ENCODE data around the gene SCUBE1. TPM values are rescaled to one million over a fixed set of nuclear protein-coding genes. Genes with fewer than 3 reads are reported as not detected.

The SCUBE1 gene
- total and polyA plus RNA-seq, 4 donors = 1.6 to 7.9 (median 5.0) TPM

DNA sequence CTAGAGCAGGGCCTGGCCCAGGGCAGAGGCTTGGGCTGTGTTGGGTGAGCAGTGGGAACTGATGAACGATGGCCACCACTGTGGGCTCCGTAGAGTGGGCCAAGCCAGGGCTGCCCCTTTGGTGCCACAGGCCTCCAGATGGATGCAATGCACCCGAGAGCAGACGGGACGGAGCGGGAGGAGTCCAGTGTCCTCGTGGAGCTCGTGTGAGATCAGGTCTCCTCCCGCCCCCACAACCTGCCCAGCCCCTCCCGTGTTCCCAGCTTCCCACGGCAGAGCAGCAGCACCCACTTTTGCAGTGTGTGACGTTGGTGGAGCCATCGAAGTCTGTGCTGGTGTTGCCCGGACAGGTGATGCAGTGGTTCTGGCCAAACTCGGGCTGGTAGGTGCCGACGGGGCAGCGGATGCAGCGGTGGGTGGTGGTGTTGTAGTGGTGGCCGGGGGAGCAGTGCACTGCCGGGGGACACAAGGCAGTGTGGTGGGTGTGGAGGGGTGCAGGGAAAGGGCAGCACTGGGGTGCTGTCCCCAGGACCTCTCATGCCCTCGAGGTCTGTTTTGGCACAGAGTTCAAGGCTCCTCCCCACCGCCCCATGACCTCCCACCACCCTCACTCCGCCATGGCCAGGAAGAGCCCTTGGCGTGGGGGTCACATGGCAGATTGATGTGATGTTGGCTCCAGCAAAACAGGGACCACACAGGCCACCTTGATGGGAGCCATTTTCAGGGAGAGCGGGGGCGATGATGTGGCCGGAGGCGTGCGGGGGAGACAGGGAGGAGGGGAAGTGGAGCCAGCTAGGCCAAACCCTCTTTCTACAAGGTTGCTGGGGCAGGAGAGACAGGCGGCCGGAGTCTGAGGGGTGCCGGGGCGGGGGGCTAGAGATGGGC lies 132.3 kb downstream of the SCUBE1 start:
- Histone ChIP-seq H3K27me3 (ENCODE audit: control insufficient read depth in 3 of 3, insufficient read depth in 3 of 3, low read length in 2 of 3) (no peaks in the 10 kb centered on the region), H3K4me3 (no peak overlapping the region), H3K4me1 (ENCODE audit: control insufficient read depth in 5 of 5, insufficient read depth in 5 of 5, low read length in 5 of 5) (peaks cover 0 to 12% (median 0%) of the 10 kb centered on the region in 5 donors), H3K27ac (ENCODE audit: low read depth in 1 of 2, low read length in 1 of 2) (no peak overlapping the region), H3K9me3 (ENCODE audit: control insufficient read depth in 4 of 4, insufficient read depth in 3 of 4, low read length in 3 of 4) (no peaks in the 10 kb centered on the region), H3K36me3 (ENCODE audit: control insufficient read depth in 4 of 4, insufficient read depth in 4 of 4, low read length in 4 of 4) (no peaks in the 10 kb centered on the region), H3K9ac (ENCODE audit: insufficient read depth in 1 of 2, low read length in 2 of 2) (no peak overlapping the region)
- DNase-seq = no peak
- WGBS, 2 donors = 93 to 95% methylated on average over 34 of the region's 34 CpGs
- TF ChIP-seq, protein P1, sequence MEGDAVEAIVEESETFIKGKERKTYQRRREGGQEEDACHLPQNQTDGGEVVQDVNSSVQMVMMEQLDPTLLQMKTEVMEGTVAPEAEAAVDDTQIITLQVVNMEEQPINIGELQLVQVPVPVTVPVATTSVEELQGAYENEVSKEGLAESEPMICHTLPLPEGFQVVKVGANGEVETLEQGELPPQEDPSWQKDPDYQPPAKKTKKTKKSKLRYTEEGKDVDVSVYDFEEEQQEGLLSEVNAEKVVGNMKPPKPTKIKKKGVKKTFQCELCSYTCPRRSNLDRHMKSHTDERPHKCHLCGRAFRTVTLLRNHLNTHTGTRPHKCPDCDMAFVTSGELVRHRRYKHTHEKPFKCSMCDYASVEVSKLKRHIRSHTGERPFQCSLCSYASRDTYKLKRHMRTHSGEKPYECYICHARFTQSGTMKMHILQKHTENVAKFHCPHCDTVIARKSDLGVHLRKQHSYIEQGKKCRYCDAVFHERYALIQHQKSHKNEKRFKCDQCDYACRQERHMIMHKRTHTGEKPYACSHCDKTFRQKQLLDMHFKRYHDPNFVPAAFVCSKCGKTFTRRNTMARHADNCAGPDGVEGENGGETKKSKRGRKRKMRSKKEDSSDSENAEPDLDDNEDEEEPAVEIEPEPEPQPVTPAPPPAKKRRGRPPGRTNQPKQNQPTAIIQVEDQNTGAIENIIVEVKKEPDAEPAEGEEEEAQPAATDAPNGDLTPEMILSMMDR (IDR thresholded peaks at IDR 0.05; ENCODE audit: control extremely low read depth, extremely low read depth) = no peak
- no peak for ATAC-seq (ENCODE audit: insufficient read depth, low FRiP score)

DNA sequence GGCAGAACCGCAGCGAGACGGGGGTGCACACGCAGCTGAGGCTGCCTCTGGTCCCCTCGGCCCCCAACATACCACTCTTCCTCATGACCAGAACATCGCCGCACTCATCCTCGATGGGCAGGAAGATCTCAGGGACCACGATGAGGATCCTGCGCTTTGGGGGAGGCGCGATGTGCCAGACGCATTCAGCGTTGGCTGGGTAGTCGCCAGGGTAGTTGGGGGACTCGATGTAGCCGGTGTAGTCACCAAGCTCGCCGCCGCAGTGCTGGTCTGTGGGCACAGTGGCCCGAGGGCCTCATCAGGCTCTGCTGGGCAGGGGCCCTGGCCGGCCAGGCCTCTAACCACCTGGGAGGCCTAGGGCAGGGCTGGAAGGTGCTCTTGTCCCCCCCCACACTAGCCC lies 133.2 kb downstream of the SCUBE1 start:
- Histone ChIP-seq H3K36me3 (ENCODE audit: control insufficient read depth in 4 of 4, insufficient read depth in 4 of 4, low read length in 4 of 4) (no peaks in the 10 kb centered on the region), H3K27ac (ENCODE audit: low read depth in 1 of 2, low read length in 1 of 2) (no peak overlapping the region), H3K27me3 (ENCODE audit: control insufficient read depth in 3 of 3, insufficient read depth in 3 of 3, low read length in 2 of 3) (no peaks in the 10 kb centered on the region), H3K9ac (ENCODE audit: insufficient read depth in 1 of 2, low read length in 2 of 2) (no peak overlapping the region), H3K4me3 (no peak overlapping the region), H3K9me3 (ENCODE audit: control insufficient read depth in 4 of 4, insufficient read depth in 3 of 4, low read length in 3 of 4) (no peaks in the 10 kb centered on the region), H3K4me1 (ENCODE audit: control insufficient read depth in 5 of 5, insufficient read depth in 5 of 5, low read length in 5 of 5) (peaks cover 0 to 12% (median 0%) of the 10 kb centered on the region in 5 donors)
- ATAC-seq (ENCODE audit: insufficient read depth, low FRiP score) = no peak
- TF ChIP-seq, protein P1 (IDR thresholded peaks at IDR 0.05; ENCODE audit: control extremely low read depth, extremely low read depth) = no peak
- WGBS, 2 donors = 90 to 95% methylated on average over 22 of the region's 22 CpGs
- DNase-seq = no peak

DNA sequence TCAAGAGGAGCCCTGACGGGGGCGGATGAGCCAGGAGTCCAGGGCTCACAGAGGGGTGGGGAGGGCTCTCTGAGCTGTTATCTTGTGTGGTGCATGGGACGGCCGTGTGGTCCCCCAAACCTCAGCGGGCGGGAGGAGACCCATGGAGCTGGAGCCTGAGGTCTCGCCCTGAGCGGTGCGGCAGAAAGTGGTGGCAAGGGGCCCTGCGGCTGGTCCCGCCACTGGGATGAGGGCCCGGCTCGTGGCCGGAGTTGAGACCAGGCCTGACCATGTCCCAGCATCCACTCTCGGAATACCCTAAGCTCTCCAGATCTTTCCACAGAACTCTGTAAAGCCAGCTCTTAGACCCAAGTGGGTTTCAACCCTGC lies 133.7 kb downstream of the SCUBE1 start:
- no peaks in the 10 kb centered on the region for H3K9me3 ChIP-seq (ENCODE audit: control insufficient read depth in 4 of 4, insufficient read depth in 3 of 4, low read length in 3 of 4)
- H3K4me1 ChIP-seq (ENCODE audit: control insufficient read depth in 5 of 5, insufficient read depth in 5 of 5, low read length in 5 of 5) = peaks cover 0 to 12% (median 0%) of the 10 kb centered on the region in 5 donors
- TF ChIP-seq, protein P1 (IDR thresholded peaks at IDR 0.05; ENCODE audit: control extremely low read depth, extremely low read depth) = no peak
- no peaks in the 10 kb centered on the region for H3K36me3 ChIP-seq (ENCODE audit: control insufficient read depth in 4 of 4, insufficient read depth in 4 of 4, low read length in 4 of 4)
- ATAC-seq (ENCODE audit: insufficient read depth, low FRiP score) = no peak
- no peak overlapping the region for H3K9ac ChIP-seq (ENCODE audit: insufficient read depth in 1 of 2, low read length in 2 of 2)
- no peaks in the 10 kb centered on the region for H3K27me3 ChIP-seq (ENCODE audit: control insufficient read depth in 3 of 3, insufficient read depth in 3 of 3, low read length in 2 of 3)
- H3K27ac ChIP-seq (ENCODE audit: low read depth in 1 of 2, low read length in 1 of 2) = no peak overlapping the region
- no peak overlapping the region for H3K4me3 ChIP-seq
- DNase-seq = no peak
- WGBS, 2 donors = 94 to 96% methylated on average over 15 of the region's 15 CpGs
